NCI-H2081 (cell line): ENCODE measurements around the gene PUS7.
A peak's percentile ranks its signal among the peaks of the same experiment; 100 is the strongest.
"Not testable (repeated sequence)": the region's sequence is repeated elsewhere in the genome, so short reads cannot be mapped to it uniquely, and the experiment has no call there.

ENCODE experiments used
- DNase-seq, 2 experiments: peaks; one replicate each; lab custom pipeline; 2025; lab: John Stamatoyannopoulos, UW

PUS7 gene

GRCh38 chr7:105496521-105496920 lies 25.6 kb downstream of the PUS7 start:
- DNase-seq, result no peak

- no peak for DNase-seq
Observed at GRCh38 chr7:105493923-105494315, 28.2 kb downstream of the PUS7 start.

- no peak for DNase-seq
Observed at GRCh38 chr7:105493196-105493922, 28.7 kb downstream of the PUS7 start.

- no peak for DNase-seq
Observed at GRCh38 chr7:105489409-105489808, 32.7 kb downstream of the PUS7 start.

GRCh38 chr7:105487579-105488571 lies 34.2 kb downstream of the PUS7 start:
- peak; percentile 7 to 44 for DNase-seq

GRCh38 chr7:105480931-105481330 lies 41.1 kb downstream of the PUS7 start:
- no peak for DNase-seq

GRCh38 chr7:105478606-105479005 lies 43.5 kb downstream of the PUS7 start:
- no peak for DNase-seq

GRCh38 chr7:105477908-105478307 lies 44.2 kb downstream of the PUS7 start:
- DNase-seq, result no peak

- no peak for DNase-seq
Observed at GRCh38 chr7:105474045-105474444, 48.0 kb downstream of the PUS7 start.

- DNase-seq, result no peak
Observed at GRCh38 chr7:105473163-105473562, 48.9 kb downstream of the PUS7 start.

GRCh38 chr7:105470846-105471245 lies 51.2 kb downstream of the PUS7 start:
- DNase-seq, result no peak

- DNase-seq, result no peak
Observed at GRCh38 chr7:105470090-105470489, 52.0 kb downstream of the PUS7 start.

GRCh38 chr7:105462765-105463420 lies 59.2 kb downstream of the PUS7 start:
- no peak for DNase-seq

GRCh38 chr7:105461518-105461917 lies 60.6 kb downstream of the PUS7 start:
- DNase-seq, result no peak

GRCh38 chr7:105457619-105458225 lies 64.3 kb downstream of the PUS7 start:
- no peak for DNase-seq

GRCh38 chr7:105454921-105455320 lies 67.2 kb downstream of the PUS7 start:
- DNase-seq, result no peak

GRCh38 chr7:105454095-105454747 lies 67.8 kb downstream of the PUS7 start:
- no peak for DNase-seq

- DNase-seq, result no peak
Observed at GRCh38 chr7:105452085-105452484, 70.0 kb downstream of the PUS7 start.

- not testable (repeated sequence) for DNase-seq
Observed at GRCh38 chr7:105450870-105451269, 71.2 kb downstream of the PUS7 start.

GRCh38 chr7:105450177-105450861 lies 71.8 kb downstream of the PUS7 start:
- DNase-seq, result no peak

GRCh38 chr7:105448181-105448580 lies 73.9 kb downstream of the PUS7 start:
- no peak for DNase-seq
